Frontal cortex (tissue), 4 donors: Measurements from ENCODE around the gene PTX4. TPM values are rescaled to one million over a fixed set of nuclear protein-coding genes. Genes with fewer than 3 reads are reported as not detected.

Source experiments
- DNase-seq, 2 donors: peaks; one replicate each; pipeline ENCODE4 v3.0.0; 2012; ENCODE audit warnings: low spot score in 2 of 2
- FAIRE-seq: peaks from 2 replicates; lab custom pipeline; 2012; peaks lifted over from hg19 to GRCh38; lab: Jason Lieb, UNC
- total RNA-seq: library from RNA; depleted of rRNA; stranded (reverse); fragments of >200 nt; gene quantifications from one replicate; pipeline ENCODE4 v1.2.3, GENCODE V29; 2014
- donor health status: control.
- donor health status: control.
- donor health status: control.

PTX4 gene
- total RNA-seq, 1 donor from 2014 or later, result not detected

- no peak for DNase-seq
- FAIRE-seq, result no peak
These were observed 14.6 kb upstream of the PTX4 start for GRCh38 chr16:1503110-1503955.

- no peak for DNase-seq
- FAIRE-seq, result no peak
These were observed 13.6 kb upstream of the PTX4 start for GRCh38 chr16:1502092-1503004.

- no peak for FAIRE-seq
- DNase-seq, result no peak
These were observed 12.9 kb upstream of the PTX4 start for GRCh38 chr16:1501630-1502029.

GRCh38 chr16:1500465-1501150 is 11.9 kb upstream of the PTX4 start:
- DNase-seq, result no peak

GRCh38 chr16:1499756-1500464 is 11.2 kb upstream of the PTX4 start:
- FAIRE-seq (no peak), DNase-seq (peak in 1 of 2 donors; percentile 35)

More at GRCh38 chr16:1500465-1501150, 11.9 kb upstream of the PTX4 start:
- FAIRE-seq, result no peak

- DNase-seq, result no peak
- FAIRE-seq, result no peak
These were observed 10.3 kb upstream of the PTX4 start for GRCh38 chr16:1498899-1499676.

GRCh38 chr16:1497014-1497598 is 8.4 kb upstream of the PTX4 start:
- DNase-seq (no peak), FAIRE-seq (no peak)

- no peak for FAIRE-seq
- DNase-seq, result no peak
These were observed 7.7 kb upstream of the PTX4 start for GRCh38 chr16:1496464-1496863.

GRCh38 chr16:1495889-1496262 is 7.1 kb upstream of the PTX4 start:
- FAIRE-seq, result no peak
- no peak for DNase-seq

- FAIRE-seq (no peak), DNase-seq (no peak)
These were observed 6.6 kb upstream of the PTX4 start for GRCh38 chr16:1495211-1495888.

GRCh38 chr16:1494711-1495110 is 6.0 kb upstream of the PTX4 start:
- FAIRE-seq, result no peak
- no peak for DNase-seq

GRCh38 chr16:1494129-1494640 is 5.4 kb upstream of the PTX4 start:
- no peak for FAIRE-seq

GRCh38 chr16:1493746-1494094 is 5.0 kb upstream of the PTX4 start:
- DNase-seq, result no peak
- no peak for FAIRE-seq

More at GRCh38 chr16:1494129-1494640, 5.4 kb upstream of the PTX4 start:
- DNase-seq, result peak in 1 of 2 donors; percentile 65

GRCh38 chr16:1492923-1493745 is 4.4 kb upstream of the PTX4 start, which contains the start of gene TELO2:
Gene TELO2 (plus strand): TSS chr16:1493360. CDS start chr16:1494282, 922 bp downstream.
- no peak for FAIRE-seq

GRCh38 chr16:1492082-1492922 is 3.6 kb upstream of the PTX4 start:
- FAIRE-seq, result no peak

More at GRCh38 chr16:1492923-1493745, 4.4 kb upstream of the PTX4 start, which contains the start of gene TELO2:
- DNase-seq, result peak; percentile 99 to 100

GRCh38 chr16:1491327-1491726 is 2.6 kb upstream of the PTX4 start:
- FAIRE-seq (no peak), DNase-seq (no peak)

More at GRCh38 chr16:1492082-1492922, 3.6 kb upstream of the PTX4 start:
- no peak for DNase-seq
